Stimulated activated CD4-positive, alpha-beta T cell treated with anti-CD3 and anti-CD28 coated beads, Interleukin-1b, Interleukin-23, amount 100 ng/mL, for 48 hours (primary cell): ENCODE measurements around the gene ETS1.

Source experiments
- DNase-seq: peaks from one replicate; pipeline ENCODE4 v3.0.0-alpha.2; 2020

The ETS1 gene

GRCh38 chr11:128592454-128592853 is 5.1 kb upstream of the ETS1 start:
- DNase-seq: no peak

GRCh38 chr11:128590587-128590986 is 3.2 kb upstream of the ETS1 start:
- no peak for DNase-seq

- no peak for DNase-seq
Measured at GRCh38 chr11:128589998-128590397, 2.6 kb upstream of the ETS1 start.

GRCh38 chr11:128588093-128588492 is 735 bp upstream of the ETS1 start:
- DNase-seq: no peak

GRCh38 chr11:128586689-128587088 is 669 bp downstream of the ETS1 start:
- DNase-seq: no peak

GRCh38 chr11:128585498-128586238 is 1.7 kb downstream of the ETS1 start:
- no peak for DNase-seq

GRCh38 chr11:128584253-128584652 is 3.1 kb downstream of the ETS1 start:
- DNase-seq: no peak

GRCh38 chr11:128582496-128583366 is 4.6 kb downstream of the ETS1 start:
- DNase-seq: peak; percentile 8

- no peak for DNase-seq
Measured at GRCh38 chr11:128581561-128582272, 5.6 kb downstream of the ETS1 start.

GRCh38 chr11:128580612-128581011 is 6.7 kb downstream of the ETS1 start:
- no peak for DNase-seq

GRCh38 chr11:128579798-128580504 is 7.4 kb downstream of the ETS1 start:
- DNase-seq: no peak

- DNase-seq: no peak
Measured at GRCh38 chr11:128576555-128576954, 10.8 kb downstream of the ETS1 start.

- DNase-seq: no peak
Measured at GRCh38 chr11:128575961-128576350, 11.4 kb downstream of the ETS1 start.

- DNase-seq: no peak
Measured at GRCh38 chr11:128575174-128575960, 12.0 kb downstream of the ETS1 start.

GRCh38 chr11:128574576-128575011 is 12.8 kb downstream of the ETS1 start:
- DNase-seq: no peak

GRCh38 chr11:128573638-128574037 is 13.7 kb downstream of the ETS1 start:
- DNase-seq: no peak

GRCh38 chr11:128572965-128573364 is 14.4 kb downstream of the ETS1 start:
- no peak for DNase-seq

GRCh38 chr11:128570632-128571031 is 16.7 kb downstream of the ETS1 start:
- no peak for DNase-seq

- no peak for DNase-seq
Measured at GRCh38 chr11:128569291-128569690, 18.1 kb downstream of the ETS1 start.

GRCh38 chr11:128568166-128568778 is 19.1 kb downstream of the ETS1 start:
- DNase-seq: peak; percentile 30

GRCh38 chr11:128567130-128567529 is 20.2 kb downstream of the ETS1 start:
- DNase-seq: no peak

GRCh38 chr11:128565881-128566280 is 21.5 kb downstream of the ETS1 start:
- no peak for DNase-seq
